Fibroblast of skin of back (primary cell): ENCODE data around the gene KLRF1.
"Not testable (repeated sequence)": the region's sequence is repeated elsewhere in the genome, so short reads cannot be mapped to it uniquely, and the experiment has no call there.

Source experiments
- DNase-seq: peaks from one replicate; pipeline ENCODE4 v3.0.0-alpha.2; 2013

Gene KLRF1

DNA sequence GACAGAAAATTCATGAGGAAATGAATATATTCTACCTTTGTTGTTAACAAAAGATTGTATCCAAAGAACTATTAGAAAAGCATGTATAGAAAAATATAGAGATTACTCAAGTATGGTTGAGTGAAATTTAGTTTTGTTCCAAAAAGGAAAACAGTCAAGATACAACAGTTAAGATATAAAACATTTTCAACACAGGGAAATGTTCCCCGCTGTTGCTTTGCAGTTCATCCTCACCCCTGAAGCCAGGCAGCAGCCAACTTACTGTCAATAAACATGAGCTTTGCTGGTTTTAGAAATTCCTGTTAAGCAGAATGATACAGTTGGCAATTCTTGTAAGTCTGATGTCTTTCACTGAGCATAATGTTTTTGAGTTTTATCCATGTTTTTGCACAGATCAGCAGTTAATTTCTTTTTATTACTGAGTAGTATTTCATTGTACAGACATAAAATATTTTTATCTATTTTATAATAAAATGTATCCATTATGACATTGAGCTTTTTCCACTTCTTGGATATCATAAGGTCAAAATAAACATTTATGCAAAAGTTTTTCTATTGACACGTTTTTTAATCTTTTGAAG, 43.1 kb downstream of the KLRF1 start:
- no peak for DNase-seq

DNA sequence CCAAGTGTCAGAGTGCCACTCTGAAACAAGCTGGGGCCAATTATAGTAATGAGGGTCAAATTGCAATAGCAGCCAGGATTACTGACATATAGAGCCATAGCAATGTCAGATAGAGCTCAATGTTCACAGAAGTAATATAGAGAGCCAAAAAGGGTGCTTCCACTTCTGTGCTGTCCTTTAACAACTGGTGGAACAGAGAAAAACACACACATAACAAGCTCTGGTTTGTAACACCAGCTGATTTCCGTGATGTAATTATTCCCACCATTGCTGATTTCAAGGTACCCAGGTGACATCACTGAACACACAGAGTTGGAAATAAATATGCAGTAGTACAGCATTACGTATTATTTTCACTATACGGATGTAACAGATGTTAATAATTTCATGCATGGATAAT, 44.9 kb downstream of the KLRF1 start:
- DNase-seq: no peak

DNA sequence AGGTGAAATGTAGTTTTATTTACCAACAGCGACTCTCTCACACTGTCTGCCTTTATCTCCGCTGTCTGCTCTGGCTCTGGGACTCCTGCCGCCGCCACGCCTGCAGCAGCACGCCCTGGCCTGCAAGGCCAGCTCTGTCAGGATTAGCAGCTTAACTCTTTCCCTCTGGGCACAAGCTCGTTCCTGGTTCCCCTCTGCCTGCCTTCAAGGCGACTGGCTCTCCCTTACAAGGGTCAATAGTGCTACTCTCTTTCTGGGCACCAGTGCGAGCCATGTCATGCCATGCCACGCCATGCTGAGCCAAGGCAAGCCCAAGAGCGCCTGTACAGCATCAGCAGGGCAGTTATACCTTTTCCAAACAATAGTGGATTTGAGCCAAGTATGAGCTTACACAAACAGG, 45.5 kb downstream of the KLRF1 start:
- DNase-seq: no peak

DNA sequence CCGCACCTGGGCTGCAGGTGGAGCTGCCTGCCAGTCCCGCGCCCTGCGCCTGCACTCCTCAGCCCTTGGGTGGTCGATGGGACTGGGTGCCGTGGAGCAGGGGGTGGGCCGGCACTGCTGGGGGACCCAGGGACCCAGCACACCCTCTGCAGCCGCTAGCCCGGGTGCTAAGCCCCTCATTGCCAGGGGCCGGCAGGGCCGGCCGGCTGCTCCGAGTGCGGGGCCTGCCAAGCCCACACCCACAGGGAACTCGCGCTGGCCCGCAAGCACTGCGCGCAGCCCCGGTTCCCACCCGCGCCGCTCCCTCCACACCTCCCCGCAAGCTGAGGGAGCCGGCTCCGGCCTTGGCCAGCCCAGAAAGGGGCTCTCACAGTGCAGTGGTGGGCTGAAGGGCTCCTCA, 48.8 kb downstream of the KLRF1 start:
- DNase-seq: not testable (repeated sequence)

DNA sequence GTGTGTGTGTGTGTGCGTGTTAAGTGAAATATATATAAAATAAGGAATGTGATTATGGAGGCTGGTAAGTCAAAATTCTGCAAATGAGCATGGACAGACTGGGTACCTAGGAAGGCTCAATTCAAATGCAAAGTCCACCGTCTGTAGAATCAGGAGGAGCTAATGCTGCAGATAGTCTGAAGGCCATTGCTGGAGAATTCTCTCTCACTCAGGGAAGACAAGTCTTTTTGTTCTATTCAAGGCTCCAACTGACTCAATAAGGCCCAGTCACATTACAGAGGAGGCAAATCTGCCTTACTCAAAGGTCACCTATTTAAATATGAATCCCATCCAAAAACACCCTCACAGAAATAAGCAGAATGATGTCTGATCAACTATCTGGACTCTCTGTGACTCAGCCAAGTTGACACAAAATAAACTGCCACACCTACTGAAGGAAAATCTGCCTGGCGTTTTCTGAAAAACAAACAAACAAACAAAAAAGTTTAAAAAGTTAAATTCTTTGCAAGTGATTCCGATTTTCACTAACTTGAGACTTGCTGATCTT, 53.3 kb downstream of the KLRF1 start:
- no peak for DNase-seq

DNA sequence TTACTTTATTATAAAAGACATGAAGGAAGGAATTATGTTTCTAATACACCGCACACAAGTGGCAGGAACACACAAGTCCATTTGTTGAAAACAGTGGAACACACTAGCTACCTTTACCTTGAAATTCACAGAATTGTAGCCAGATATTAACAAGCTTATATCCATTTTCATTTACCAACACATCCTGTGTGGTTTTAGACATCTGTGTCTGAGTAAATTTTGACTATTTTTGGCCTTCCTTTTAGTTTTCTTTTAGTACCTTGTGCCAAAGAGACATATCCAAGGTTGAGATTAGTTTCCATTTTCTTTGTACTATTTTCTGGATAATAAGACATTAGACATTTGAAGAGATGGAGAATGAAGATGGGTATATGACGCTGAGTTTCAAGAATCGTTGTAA, 54.0 kb downstream of the KLRF1 start, which contains the start of gene KLRF2:
Gene KLRF2, plus strand, starts transcription at position 244 of the 400 bp plus-strand sequence. Its CDS starts 107 bp downstream, at position 351.
- no peak for DNase-seq

DNA sequence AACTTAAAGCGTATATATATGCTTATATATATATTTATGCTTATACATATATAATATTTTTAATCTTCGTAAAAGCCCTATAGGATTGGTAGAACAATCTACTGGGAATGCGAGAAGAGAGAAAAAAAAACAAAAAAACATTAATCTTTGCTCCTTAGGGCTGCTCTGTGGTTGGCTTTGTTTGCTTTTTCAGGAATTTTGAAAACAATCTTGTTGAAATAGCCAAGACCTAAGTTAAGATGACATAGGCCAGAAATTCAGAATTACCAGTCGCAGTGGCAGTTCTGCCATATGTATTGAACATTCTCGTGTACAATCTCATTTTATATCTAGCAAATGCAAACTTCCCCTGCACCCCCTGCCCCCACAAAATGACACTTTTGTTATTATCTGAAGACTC, 54.7 kb downstream of the KLRF1 start:
- no peak for DNase-seq

DNA sequence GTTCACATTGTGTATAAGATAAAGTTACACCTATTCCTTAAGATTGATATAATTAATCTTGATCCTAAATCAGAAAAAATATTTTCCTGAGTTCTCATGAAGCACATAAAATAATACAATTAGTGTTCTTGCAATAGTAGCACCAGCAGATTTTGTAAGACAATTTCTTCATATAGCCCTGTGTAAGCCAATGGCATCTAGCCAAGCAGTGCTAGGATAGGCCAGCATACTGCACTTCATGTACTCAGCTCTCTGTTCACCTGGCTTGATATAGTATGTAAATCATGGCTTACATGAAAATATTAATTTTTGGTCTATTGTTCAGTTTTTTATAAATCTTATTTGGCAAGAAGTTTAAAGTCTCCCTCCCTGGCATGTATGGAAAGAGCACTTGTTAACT, 55.9 kb downstream of the KLRF1 start:
- no peak for DNase-seq

DNA sequence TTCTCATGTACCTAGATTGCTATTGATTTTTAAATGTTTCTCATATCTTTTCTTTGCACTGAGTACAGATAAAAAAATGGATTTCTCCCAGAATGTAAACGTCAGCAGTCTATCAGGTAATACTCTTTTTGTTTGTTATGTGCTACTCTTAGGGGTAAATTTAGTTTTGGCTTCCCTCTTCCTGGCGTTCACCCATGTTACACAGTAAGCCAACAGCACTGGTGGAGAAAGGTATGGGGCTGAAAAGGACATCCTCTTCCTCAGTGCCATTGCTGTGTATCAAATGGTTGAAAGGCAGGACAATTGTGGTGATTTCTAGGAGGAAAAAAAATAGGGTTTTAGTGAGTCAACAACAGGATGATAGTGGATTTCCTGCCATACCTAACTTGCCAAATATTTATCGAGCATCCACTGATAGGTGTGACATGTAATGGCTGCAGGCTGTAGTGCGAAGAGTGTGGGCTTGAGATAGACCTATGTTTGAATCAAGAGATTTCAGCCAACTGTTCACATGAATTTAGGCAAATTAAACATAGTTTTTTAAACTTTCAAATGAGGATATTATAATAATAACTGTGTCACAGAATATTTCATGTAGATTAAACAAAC, 61.5 kb downstream of the KLRF1 start:
- no peak for DNase-seq
